ENCODE data around the gene AMZ1. TPM values are rescaled to one million over a fixed set of nuclear protein-coding genes. Genes with fewer than 3 reads are reported as not detected.
"Not testable (repeated sequence)": the region's sequence is repeated elsewhere in the genome, so short reads cannot be mapped to it uniquely, and the experiment has no call there.

The AMZ1 gene
- total RNA-seq, 1 donor from 2014 or later = 0.16 TPM

GRCh38 chr7:2738766-2739549 lies 51.0 kb downstream of the AMZ1 start:
- DNase-seq (ENCODE audit: low spot score) = peak; percentile 72

GRCh38 chr7:2743523-2744185 lies 55.7 kb downstream of the AMZ1 start:
- DNase-seq (ENCODE audit: low spot score) = peak; percentile 45

GRCh38 chr7:2748684-2749083 lies 60.7 kb downstream of the AMZ1 start:
- not testable (repeated sequence) for DNase-seq (ENCODE audit: low spot score)

GRCh38 chr7:2750004-2750407 lies 62.0 kb downstream of the AMZ1 start:
- DNase-seq (ENCODE audit: low spot score) = no peak

GRCh38 chr7:2751086-2751485 lies 63.1 kb downstream of the AMZ1 start:
- DNase-seq (ENCODE audit: low spot score) = no peak

GRCh38 chr7:2753148-2753547 lies 65.1 kb downstream of the AMZ1 start:
- DNase-seq (ENCODE audit: low spot score) = no peak

GRCh38 chr7:2754086-2754485 lies 66.1 kb downstream of the AMZ1 start:
- DNase-seq (ENCODE audit: low spot score) = no peak

- no peak for DNase-seq (ENCODE audit: low spot score)
Measured at GRCh38 chr7:2754912-2755311, 66.9 kb downstream of the AMZ1 start.

- no peak for DNase-seq (ENCODE audit: low spot score)
Measured at GRCh38 chr7:2755531-2755930, 67.5 kb downstream of the AMZ1 start.

GRCh38 chr7:2757361-2757903 lies 69.4 kb downstream of the AMZ1 start:
- DNase-seq (ENCODE audit: low spot score) = no peak

GRCh38 chr7:2757904-2758672 lies 70.1 kb downstream of the AMZ1 start:
- DNase-seq (ENCODE audit: low spot score) = no peak

- DNase-seq (ENCODE audit: low spot score) = no peak
Measured at GRCh38 chr7:2758673-2759616, 70.9 kb downstream of the AMZ1 start.

- DNase-seq (ENCODE audit: low spot score) = no peak
Measured at GRCh38 chr7:2759736-2760097, 71.7 kb downstream of the AMZ1 start.

- no peak for DNase-seq (ENCODE audit: low spot score)
Measured at GRCh38 chr7:2760098-2760889, 72.3 kb downstream of the AMZ1 start.

GRCh38 chr7:2761131-2761624 lies 73.2 kb downstream of the AMZ1 start:
- DNase-seq (ENCODE audit: low spot score) = no peak

- DNase-seq (ENCODE audit: low spot score) = no peak
Measured at GRCh38 chr7:2761801-2762497, 73.9 kb downstream of the AMZ1 start.

GRCh38 chr7:2763597-2763996 lies 75.6 kb downstream of the AMZ1 start:
- DNase-seq (ENCODE audit: low spot score) = no peak

- no peak for DNase-seq (ENCODE audit: low spot score)
Measured at GRCh38 chr7:2764621-2765020, 76.6 kb downstream of the AMZ1 start.
